Natural killer cell treated with Interleukin-12 subunit alpha and Interleukin-12 subunit beta and Interleukin-15 and Interleukin-18, amount 100 ng/mL, for 72 hours (primary cell): Measurements from ENCODE around the gene CDCA7L. TPM values are rescaled to one million over a fixed set of nuclear protein-coding genes. Genes with fewer than 3 reads are reported as not detected.

Experiments used
- ATAC-seq, 2 donors: fragments of 150-1000 bp; cut with Tn5 transposase in 1 of 2; sonication (Bioruptor Pico), chemical (Tn5 transposase) in 1 of 2; 2 replicates each; pipeline ENCODE4 v1.10.0; 2021
- DNase-seq: peaks from one replicate; pipeline ENCODE4 v3.0.0; 2022; ENCODE audit warnings: low spot score
- H3K27ac Mint-ChIP-seq, 2 donors: 1 replicate in 1 of 2; 2 replicates in 1 of 2; pipeline ENCODE4 v1.8.0; 2022; ENCODE audit warnings: mixed read lengths in 2 of 2, mild to moderate bottlenecking in 1 of 2, moderate library complexity in 1 of 2
- H3K27me3 Mint-ChIP-seq, 2 donors: 1 replicate in 1 of 2; 2 replicates in 1 of 2; pipeline ENCODE4 v1.8.0; 2022; ENCODE audit warnings: mixed read lengths in 2 of 2
- H3K36me3 Mint-ChIP-seq: one replicate; pipeline ENCODE4 v1.8.0; 2022; ENCODE audit warnings: mixed read lengths
- H3K4me1 Mint-ChIP-seq, 2 donors: 1 replicate in 1 of 2; 2 replicates in 1 of 2; pipeline ENCODE4 v1.8.0; 2022; ENCODE audit warnings: low read depth in 2 of 2, mixed read lengths in 2 of 2, mild to moderate bottlenecking in 1 of 2
- H3K4me3 Mint-ChIP-seq: one replicate; pipeline ENCODE4 v1.8.0; 2022; ENCODE audit warnings: mixed read lengths
- H3K9me3 Mint-ChIP-seq: 2 replicates; pipeline ENCODE4 v1.8.0; 2022; ENCODE audit warnings: mixed read lengths
- total RNA-seq, 2 donors: library from RNA; stranded (reverse); gene quantifications; one replicate each; pipeline ENCODE4 v1.2.3, GENCODE V29; 2022

CDCA7L gene
- total RNA-seq, 2 donors from 2014 or later = 14.4 to 65.6 TPM

- ATAC-seq = no peak
- H3K36me3 Mint-ChIP-seq = no peaks in the 10 kb centered on the region
- H3K27me3 Mint-ChIP-seq = peaks cover 8 to 16% of the 10 kb centered on the region in 2 donors
Measured at GRCh38 chr7:21959387-21959776, 13.7 kb upstream of the CDCA7L start.

GRCh38 chr7:21953781-21954180 is 8.1 kb upstream of the CDCA7L start:
- no peak for ATAC-seq
- H3K4me1 Mint-ChIP-seq = peaks cover 0 to 1% of the 10 kb centered on the region in 2 donors
- peaks cover 0 to 11% of the 10 kb centered on the region in 2 donors for H3K27me3 Mint-ChIP-seq
- H3K36me3 Mint-ChIP-seq = no peaks in the 10 kb centered on the region
- no peak overlapping the region for H3K4me3 Mint-ChIP-seq
- DNase-seq = no peak
- H3K27ac Mint-ChIP-seq = no peak overlapping the region
- H3K9me3 Mint-ChIP-seq = no peaks in the 10 kb centered on the region

More at GRCh38 chr7:21959387-21959776, 13.7 kb upstream of the CDCA7L start:
- DNase-seq = no peak
- Mint-ChIP-seq H3K27ac (no peak overlapping the region), H3K4me3 (no peak overlapping the region), H3K4me1 (no peaks in the 10 kb centered on the region), H3K9me3 (no peaks in the 10 kb centered on the region)

GRCh38 chr7:21948887-21949540 is 3.3 kb upstream of the CDCA7L start:
- H3K9me3 Mint-ChIP-seq = no peaks in the 10 kb centered on the region
- H3K36me3 Mint-ChIP-seq = no peaks in the 10 kb centered on the region
- H3K27me3 Mint-ChIP-seq = peaks cover 8 to 25% of the 10 kb centered on the region in 2 donors
- ATAC-seq = no peak
- H3K4me1 Mint-ChIP-seq = peaks cover 3 to 14% of the 10 kb centered on the region in 2 donors
- no peak overlapping the region for H3K27ac Mint-ChIP-seq
- no peak overlapping the region for H3K4me3 Mint-ChIP-seq
- no peak for DNase-seq

GRCh38 chr7:21948364-21948763 is 2.7 kb upstream of the CDCA7L start:
- Mint-ChIP-seq H3K4me1 (peaks cover 3 to 15% of the 10 kb centered on the region in 2 donors), H3K9me3 (no peaks in the 10 kb centered on the region), H3K4me3 (no peak overlapping the region), H3K27ac (no peak overlapping the region), H3K36me3 (no peaks in the 10 kb centered on the region), H3K27me3 (peaks cover 8 to 25% of the 10 kb centered on the region in 2 donors)
- no peak for DNase-seq
- ATAC-seq = no peak

- H3K4me1 Mint-ChIP-seq = peaks cover 3 to 19% of the 10 kb centered on the region in 2 donors
- DNase-seq (no peak), ATAC-seq (no peak)
- H3K27ac Mint-ChIP-seq = no peak overlapping the region
- peaks cover 8 to 25% of the 10 kb centered on the region in 2 donors for H3K27me3 Mint-ChIP-seq
- no peak overlapping the region for H3K4me3 Mint-ChIP-seq
- H3K9me3 Mint-ChIP-seq = no peaks in the 10 kb centered on the region
- no peaks in the 10 kb centered on the region for H3K36me3 Mint-ChIP-seq
Measured at GRCh38 chr7:21947946-21948345, 2.2 kb upstream of the CDCA7L start.

GRCh38 chr7:21947056-21947455 is 1.4 kb upstream of the CDCA7L start:
- Mint-ChIP-seq H3K27ac (no peak overlapping the region), H3K36me3 (no peaks in the 10 kb centered on the region), H3K4me1 (peaks cover 3 to 19% of the 10 kb centered on the region in 2 donors), H3K4me3 (no peak overlapping the region), H3K27me3 (peaks cover 8 to 25% of the 10 kb centered on the region in 2 donors), H3K9me3 (no peaks in the 10 kb centered on the region)
- DNase-seq = no peak
- no peak for ATAC-seq

- Mint-ChIP-seq H3K36me3 (no peaks in the 10 kb centered on the region), H3K9me3 (no peaks in the 10 kb centered on the region), H3K4me3 (peak overlapping the region; percentile 84), H3K4me1 (peaks cover 3 to 26% of the 10 kb centered on the region in 2 donors), H3K27ac (peak overlapping the region in 1 of 2 donors; percentile 29), H3K27me3 (peaks cover 8 to 25% of the 10 kb centered on the region in 2 donors)
- DNase-seq (no peak), ATAC-seq (no peak)
Measured at GRCh38 chr7:21946222-21946709, 567 bp upstream of the CDCA7L start.

GRCh38 chr7:21944616-21945453 is 864 bp downstream of the CDCA7L start:
- H3K27ac Mint-ChIP-seq = peak overlapping the region in 1 of 2 donors; percentile 29
- H3K9me3 Mint-ChIP-seq = no peaks in the 10 kb centered on the region
- no peaks in the 10 kb centered on the region for H3K36me3 Mint-ChIP-seq
- no peak for DNase-seq
- ATAC-seq = no peak
- peaks cover 8 to 24% of the 10 kb centered on the region in 2 donors for H3K27me3 Mint-ChIP-seq
- peaks cover 7 to 32% of the 10 kb centered on the region in 2 donors for H3K4me1 Mint-ChIP-seq
- H3K4me3 Mint-ChIP-seq = peak overlapping the region; percentile 84

- Mint-ChIP-seq H3K27me3 (peaks cover 8 to 10% of the 10 kb centered on the region in 2 donors), H3K4me1 (peaks cover 18 to 39% of the 10 kb centered on the region in 2 donors), H3K27ac (no peak overlapping the region), H3K9me3 (no peaks in the 10 kb centered on the region), H3K4me3 (no peak overlapping the region), H3K36me3 (no peaks in the 10 kb centered on the region)
- DNase-seq (no peak), ATAC-seq (no peak)
Measured at GRCh38 chr7:21943436-21943835, 2.3 kb downstream of the CDCA7L start.

- DNase-seq (no peak), ATAC-seq (no peak)
- peaks cover 22 to 34% of the 10 kb centered on the region in 2 donors for H3K4me1 Mint-ChIP-seq
- no peak overlapping the region for H3K4me3 Mint-ChIP-seq
- no peaks in the 10 kb centered on the region for H3K36me3 Mint-ChIP-seq
- no peak overlapping the region for H3K27ac Mint-ChIP-seq
- H3K9me3 Mint-ChIP-seq = no peaks in the 10 kb centered on the region
- H3K27me3 Mint-ChIP-seq = peaks cover 8% of the 10 kb centered on the region in 2 donors
Measured at GRCh38 chr7:21942955-21943354, 2.7 kb downstream of the CDCA7L start.

- Mint-ChIP-seq H3K27me3 (peaks cover 0 to 1% of the 10 kb centered on the region in 2 donors), H3K4me3 (no peak overlapping the region), H3K4me1 (peaks cover 22 to 30% of the 10 kb centered on the region in 2 donors)
Measured at GRCh38 chr7:21941611-21942141, 4.0 kb downstream of the CDCA7L start.

GRCh38 chr7:21939858-21940372 is 5.8 kb downstream of the CDCA7L start:
- Mint-ChIP-seq H3K9me3 (no peaks in the 10 kb centered on the region), H3K27ac (peak overlapping the region; percentile 63 to 75), H3K27me3 (no peaks in the 10 kb centered on the region), H3K4me1 (peaks cover 22 to 35% of the 10 kb centered on the region in 2 donors), H3K4me3 (peak overlapping the region; percentile 58), H3K36me3 (peaks cover 13% of the 10 kb centered on the region)
- DNase-seq (no peak), ATAC-seq (no peak)

More at GRCh38 chr7:21941611-21942141, 4.0 kb downstream of the CDCA7L start:
- ATAC-seq = no peak
- no peak for DNase-seq
- Mint-ChIP-seq H3K9me3 (no peaks in the 10 kb centered on the region), H3K27ac (no peak overlapping the region), H3K36me3 (peaks cover 3% of the 10 kb centered on the region)

- Mint-ChIP-seq H3K27ac (peak overlapping the region; percentile 63 to 75), H3K4me3 (peak overlapping the region; percentile 58), H3K36me3 (peaks cover 15% of the 10 kb centered on the region), H3K9me3 (no peaks in the 10 kb centered on the region), H3K27me3 (no peaks in the 10 kb centered on the region), H3K4me1 (peaks cover 22 to 40% of the 10 kb centered on the region in 2 donors)
- DNase-seq (peak; percentile 63), ATAC-seq (peak; percentile 93)
Measured at GRCh38 chr7:21939136-21939857, 6.4 kb downstream of the CDCA7L start.
